H1 (cell line): ENCODE data around the gene DOCK8.

Experiments
- CTCF ChIP-seq, 3 experiments: IDR thresholded peaks; 1 replicate in 2 of 3; 2 replicates in 1 of 3; pipeline versions ENCODE4 v1.5.1 to v1.6.1; 2011; ENCODE audit warnings: low read length in 3 of 3, mild to moderate bottlenecking in 3 of 3, inconsistent platforms in 2 of 3, low read depth in 1 of 3, moderate library complexity in 1 of 3; ENCODE audit not compliant: insufficient read depth in 1 of 3; ENCODE audit errors: control extremely low read depth in 1 of 3
- JUND ChIP-seq: IDR thresholded peaks from 2 replicates; pipeline ENCODE4 v1.6.1; 2011; ENCODE audit warnings: mild to moderate bottlenecking, improper control_type of control experiment, low read length
- MAX ChIP-seq: IDR thresholded peaks from 2 replicates; pipeline ENCODE4 v1.6.1; 2012; ENCODE audit warnings: inconsistent platforms
- POLR2A ChIP-seq, 2 experiments: IDR thresholded peaks; 1 replicate in 1 of 2; 2 replicates in 1 of 2; pipeline ENCODE4 v1.6.1; 2011; ENCODE audit warnings: low read depth in 2 of 2, low read length in 2 of 2, mild to moderate bottlenecking in 2 of 2; ENCODE audit errors: control extremely low read depth in 1 of 2
- RFX5 ChIP-seq: IDR thresholded peaks from 2 replicates; pipeline ENCODE4 v1.6.1; 2011; ENCODE audit warnings: low read depth, low read length, improper control_type of control experiment, borderline replicate concordance
- YY1 ChIP-seq: IDR thresholded peaks from 2 replicates; pipeline ENCODE4 v1.6.1; 2011; ENCODE audit warnings: low read depth, mild to moderate bottlenecking, low read length
- ZNF274 ChIP-seq: IDR thresholded peaks from 2 replicates; pipeline ENCODE4 v1.7.0; 2012; ENCODE audit warnings: low read length, borderline replicate concordance; ENCODE audit errors: extremely low read depth

- TF ChIP-seq CTCF (IDR thresholded peaks at IDR 0.05; ENCODE audit: control extremely low read depth in 1 of 3, insufficient read depth in 1 of 3, low read depth in 1 of 3, low read length in 3 of 3) (no peak), RFX5 (no peak), YY1 (no peak), POLR2A (IDR thresholded peaks at IDR 0.05; ENCODE audit: control extremely low read depth in 1 of 2, low read depth in 2 of 2, low read length in 2 of 2) (no peak), ZNF274 (no peak), MAX (no peak), JUND (no peak)
Measured at GRCh38 chr9:269081-269711, 54.5 kb downstream of the DOCK8 start.
